COLO668 (cell line): Measurements from ENCODE around the gene UROC1.

Experiments used
- DNase-seq: peaks from one replicate; lab custom pipeline; 2025; ENCODE audit not compliant: unreplicated experiment; lab: John Stamatoyannopoulos, UW

Gene UROC1

GRCh38 chr3:126531051-126531330, 13.4 kb upstream of the UROC1 start:
- no peak for DNase-seq

- DNase-seq: no peak
These were observed 12.8 kb upstream of the UROC1 start for GRCh38 chr3:126530171-126531050.

- no peak for DNase-seq
These were observed 12.1 kb upstream of the UROC1 start for GRCh38 chr3:126529585-126530170.

GRCh38 chr3:126528800-126529541, 11.4 kb upstream of the UROC1 start:
- DNase-seq: no peak

DNA sequence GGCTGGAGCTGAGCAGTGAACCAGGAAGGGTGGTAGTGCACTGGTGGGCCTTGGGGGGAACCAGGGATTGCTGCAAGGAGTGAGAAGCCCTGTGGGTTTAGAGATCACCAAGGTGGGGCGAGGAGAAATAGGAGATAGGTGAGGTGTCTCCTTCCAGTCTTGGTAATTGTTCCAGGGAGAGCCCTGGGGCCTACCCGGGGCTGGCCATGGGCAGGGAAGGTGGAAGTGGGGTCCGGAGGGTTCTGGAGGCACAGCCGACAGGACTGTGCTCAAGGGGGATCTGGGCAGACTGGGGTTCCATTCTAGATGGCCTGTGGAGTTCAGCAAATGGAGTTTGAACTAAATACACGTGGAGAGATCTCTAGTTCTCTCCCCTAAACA, 10.8 kb upstream of the UROC1 start:
- no peak for DNase-seq

GRCh38 chr3:126527455-126528211, 10.1 kb upstream of the UROC1 start:
- no peak for DNase-seq

DNA sequence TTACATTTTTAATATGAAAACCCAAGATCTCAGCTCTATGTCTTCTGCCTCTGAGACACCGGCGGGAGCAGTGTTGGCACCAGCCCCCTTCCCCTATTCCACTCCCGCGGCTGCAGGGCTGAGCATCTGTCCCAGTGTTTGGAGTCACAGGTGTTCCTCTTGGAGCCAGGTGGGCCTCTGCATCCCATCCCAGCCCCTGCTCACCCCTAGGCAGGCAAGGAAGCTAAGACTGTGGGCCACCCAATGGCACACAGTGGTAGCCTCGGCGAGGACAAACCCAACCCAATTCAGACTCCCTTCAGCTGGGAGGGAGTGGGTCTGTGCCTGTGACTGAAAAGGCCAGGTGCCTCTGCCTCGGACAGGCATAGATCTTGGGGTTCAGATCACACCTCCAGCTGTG, 9.4 kb upstream of the UROC1 start:
- DNase-seq: no peak

DNA sequence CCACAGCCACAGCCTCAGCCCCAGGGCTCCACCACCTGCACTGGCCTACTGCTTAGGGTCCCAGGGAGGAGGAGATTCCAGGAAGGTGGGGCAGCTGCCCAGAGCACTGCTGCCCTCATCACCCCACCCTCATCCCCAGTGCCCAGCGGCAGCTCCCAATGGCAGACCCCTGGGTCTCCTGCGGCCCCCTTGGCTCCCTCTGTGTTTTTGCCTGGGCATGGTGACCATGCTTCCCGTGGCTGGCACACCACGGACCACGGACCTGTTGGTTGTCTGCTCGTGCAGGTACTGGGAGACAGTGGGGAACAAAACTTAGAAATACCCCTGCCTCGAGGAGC, 9.1 kb upstream of the UROC1 start:
- no peak for DNase-seq

DNA sequence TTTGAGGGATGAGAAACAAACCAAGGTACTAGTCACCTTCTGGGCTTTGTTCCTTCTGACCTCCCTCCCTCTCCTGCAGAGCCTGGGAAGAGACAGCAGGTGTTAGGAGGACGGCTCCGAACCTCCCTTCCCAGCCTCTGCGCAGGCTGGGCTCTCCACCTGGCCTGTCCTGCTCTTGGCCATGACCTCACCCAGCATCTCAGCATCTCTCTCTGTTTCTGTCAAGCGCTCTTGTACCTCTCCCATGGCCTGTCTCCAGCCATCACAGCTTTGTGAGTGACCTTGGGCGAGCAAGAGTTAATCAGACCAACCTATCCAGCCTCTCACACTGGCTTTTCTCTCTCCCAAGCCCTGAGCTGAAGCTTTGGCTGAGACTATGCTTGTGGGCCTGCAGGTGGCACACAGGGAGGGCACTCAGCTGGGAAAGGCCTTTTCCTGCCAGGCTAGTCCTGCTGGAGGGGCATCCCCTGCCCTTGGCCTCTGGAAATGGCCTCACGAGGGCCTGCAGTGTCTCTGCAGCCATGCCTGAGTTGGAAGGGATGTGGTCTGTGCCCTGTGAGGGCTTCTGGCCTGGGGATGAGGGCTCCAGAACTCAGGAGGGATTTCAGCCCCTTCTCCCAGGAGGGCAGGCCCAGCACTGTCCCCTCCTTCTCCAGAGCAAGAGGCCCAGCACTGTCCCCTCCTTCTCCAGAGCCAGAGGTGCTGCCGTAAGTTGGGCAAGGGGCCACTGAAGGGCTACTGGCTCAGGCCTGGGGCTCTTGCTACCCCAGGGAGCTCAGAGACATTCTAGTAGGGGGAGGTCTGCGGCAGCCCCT, 8.5 kb upstream of the UROC1 start:
- DNase-seq: no peak

GRCh38 chr3:126525091-126525852, 7.7 kb upstream of the UROC1 start:
- no peak for DNase-seq

DNA sequence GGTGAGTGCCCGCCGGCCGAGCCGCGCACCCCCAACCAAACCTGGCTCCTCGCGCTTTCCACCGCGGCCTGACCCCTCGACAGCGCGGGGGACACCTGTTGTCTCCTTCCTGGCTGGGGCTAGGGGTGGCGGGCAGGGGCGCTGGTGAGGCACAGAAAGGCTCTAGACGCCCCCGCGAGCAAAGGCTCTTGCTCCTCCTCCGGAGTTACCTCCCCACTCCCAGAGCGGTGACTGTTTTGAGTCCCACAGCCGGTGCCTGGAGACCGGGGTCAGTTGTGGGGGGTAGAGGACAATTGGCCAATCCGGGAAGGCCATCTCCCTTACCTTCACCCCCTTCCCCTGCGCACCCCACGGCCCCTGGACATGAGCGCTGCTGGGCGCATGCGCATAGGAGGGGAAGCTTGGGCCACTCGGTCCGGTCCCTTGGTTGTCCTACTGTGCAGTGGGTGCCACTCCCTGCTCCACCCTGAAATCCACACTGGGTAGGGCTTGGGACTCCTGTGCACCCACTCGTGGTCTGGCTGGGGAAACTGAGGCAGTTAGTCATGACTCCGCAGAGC, 6.9 kb upstream of the UROC1 start:
- no peak for DNase-seq

DNA sequence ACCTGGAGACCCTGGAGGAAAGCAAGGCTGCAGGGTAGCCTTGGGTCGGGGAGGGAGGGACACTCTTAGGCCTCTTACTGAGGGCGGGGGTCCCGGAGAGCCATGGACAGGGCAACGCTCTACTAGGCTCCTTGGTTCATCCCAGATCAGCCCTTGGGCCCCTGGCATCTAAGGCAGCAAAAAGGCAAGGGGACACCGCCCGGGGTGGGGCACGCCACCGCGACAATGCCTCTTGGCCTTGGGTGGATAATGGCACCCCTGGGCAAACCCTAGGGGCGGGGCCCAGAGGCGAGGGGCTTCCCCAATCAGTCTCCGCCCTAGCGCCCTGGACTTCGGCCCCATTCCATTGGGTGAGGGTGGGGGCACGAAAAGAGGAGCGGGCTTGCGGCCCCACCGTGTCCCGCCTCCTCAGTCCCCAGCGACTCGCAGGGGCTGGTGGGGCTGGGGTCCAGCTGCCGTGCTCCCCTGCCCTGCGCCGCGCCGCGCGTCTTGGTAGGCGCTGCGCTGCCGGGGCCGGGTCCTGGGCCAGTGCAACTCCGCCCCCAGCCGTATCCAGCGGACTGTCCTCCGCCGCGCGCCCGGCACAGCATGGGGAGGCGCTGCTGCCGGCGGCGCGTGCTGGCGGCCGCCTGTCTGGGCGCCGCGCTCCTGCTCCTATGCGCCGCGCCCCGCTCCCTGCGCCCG, 6.3 kb upstream of the UROC1 start, which contains the start of gene CHST13:
TSS of gene CHST13 (plus strand) at position 411 of the 684 bp plus-strand sequence. CDS start at position 589, 178 bp downstream.
- DNase-seq: peak; percentile 50

- peak; percentile 16 for DNase-seq
These were observed 4.8 kb upstream of the UROC1 start for GRCh38 chr3:126522363-126522788.

DNA sequence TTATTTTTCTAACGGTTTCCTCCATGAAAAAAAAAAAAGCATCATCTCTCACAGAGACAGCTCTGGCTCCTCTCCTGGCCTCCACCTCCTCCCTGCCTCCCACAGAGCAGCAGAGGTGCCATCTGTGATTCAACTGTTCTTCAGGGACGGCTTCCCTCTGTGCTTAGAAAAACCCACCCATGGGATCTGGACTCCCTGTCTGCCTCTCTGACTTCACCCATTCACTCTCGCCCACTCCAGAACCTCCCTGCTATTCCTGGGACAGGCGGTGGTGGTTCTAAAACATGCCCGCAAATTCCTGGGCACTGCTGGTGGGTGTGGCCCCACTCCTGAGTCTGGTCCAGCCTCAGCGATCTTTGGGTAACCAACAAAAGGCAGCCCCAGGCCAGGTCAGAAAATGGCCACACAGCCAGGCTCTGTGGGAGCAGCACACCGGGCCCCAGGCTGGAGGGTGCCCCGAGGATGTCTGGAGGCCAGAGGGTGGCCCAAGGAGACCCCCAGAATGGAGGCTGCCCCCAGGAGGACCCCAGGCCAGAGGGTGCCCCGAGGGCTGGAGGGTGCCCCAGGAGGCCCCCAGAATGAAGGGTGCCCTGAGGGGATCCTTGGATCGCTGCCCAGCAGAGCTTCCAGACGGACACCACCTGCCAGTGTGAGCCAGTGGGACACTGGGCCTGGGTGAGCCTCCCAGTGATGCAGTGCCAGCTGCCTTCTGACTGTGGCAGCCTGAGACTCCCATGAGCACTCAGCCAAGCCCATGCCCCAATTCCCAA, 3.7 kb upstream of the UROC1 start:
- DNase-seq: no peak

GRCh38 chr3:126519506-126520455, 2.2 kb upstream of the UROC1 start:
- no peak for DNase-seq

GRCh38 chr3:126518779-126519177, 1.2 kb upstream of the UROC1 start:
- DNase-seq: no peak
